Measurements from ENCODE around the gene ZNF777.
"Not testable (repeated sequence)": the region's sequence is repeated elsewhere in the genome, so short reads cannot be mapped to it uniquely, and the experiment has no call there.

- not testable (repeated sequence) for TF ChIP-seq POLR2AphosphoS5 (IDR thresholded peaks at IDR 0.05; ENCODE audit: low read depth, low read length); REST (IDR thresholded peaks at IDR 0.05; ENCODE audit: insufficient read depth in 1 of 2, low read depth in 2 of 2, low read length in 1 of 2); CTCF (IDR thresholded peaks at IDR 0.05); SIN3A (IDR thresholded peaks at IDR 0.05; ENCODE audit: borderline replicate concordance, insufficient read depth, low read depth, low read length); TCF7L2 (IDR thresholded peaks at IDR 0.05; ENCODE audit: low read depth, low read length)
These were observed 72.1 kb downstream of the ZNF777 start for GRCh38 chr7:149388550-149389335.

All from Panc1 (cell line).